NOMO-1 treated with dmso at 0.1 percent for 144 hours (cell line): ENCODE data around the gene SECTM1.
A peak's percentile ranks its signal among the peaks of the same experiment; 100 is the strongest.
"Not testable (repeated sequence)": the region's sequence is repeated elsewhere in the genome, so short reads cannot be mapped to it uniquely, and the experiment has no call there.

Experiments
- DNase-seq: peaks from one replicate; lab custom pipeline; 2025; ENCODE audit not compliant: unreplicated experiment; lab: John Stamatoyannopoulos, UW

The SECTM1 gene

GRCh38 chr17:82370471-82371332, 37.1 kb upstream of the SECTM1 start:
- DNase-seq = no peak

GRCh38 chr17:82369211-82369610, 35.6 kb upstream of the SECTM1 start:
- no peak for DNase-seq

- DNase-seq = peak; percentile 78
These were observed 34.4 kb upstream of the SECTM1 start for GRCh38 chr17:82367724-82368524.

GRCh38 chr17:82366749-82367148, 33.2 kb upstream of the SECTM1 start:
- DNase-seq = no peak

- no peak for DNase-seq
These were observed 32.2 kb upstream of the SECTM1 start for GRCh38 chr17:82365606-82366295.

GRCh38 chr17:82361885-82362633, 28.5 kb upstream of the SECTM1 start:
- no peak for DNase-seq

- not testable (repeated sequence) for DNase-seq
These were observed 26.0 kb upstream of the SECTM1 start for GRCh38 chr17:82359451-82360074.

GRCh38 chr17:82358465-82359350, 25.1 kb upstream of the SECTM1 start, which contains the start of gene TEX19:
Gene TEX19 (plus strand): TSS chr17:82359247. CDS start chr17:82362151, 2,904 bp downstream.
- DNase-seq = no peak

GRCh38 chr17:82357394-82357793, 23.8 kb upstream of the SECTM1 start:
- DNase-seq = no peak

- DNase-seq = no peak
These were observed 23.3 kb upstream of the SECTM1 start for GRCh38 chr17:82356845-82357355.

- no peak for DNase-seq
These were observed 22.3 kb upstream of the SECTM1 start for GRCh38 chr17:82355770-82356427.

- DNase-seq = no peak
These were observed 21.3 kb upstream of the SECTM1 start for GRCh38 chr17:82354804-82355308.

- DNase-seq = no peak
These were observed 19.9 kb upstream of the SECTM1 start for GRCh38 chr17:82353484-82353883.

- DNase-seq = peak; percentile 39
These were observed 18.3 kb upstream of the SECTM1 start for GRCh38 chr17:82351713-82352488.

GRCh38 chr17:82351254-82351712, 17.7 kb upstream of the SECTM1 start:
- DNase-seq = no peak

- no peak for DNase-seq
These were observed 16.8 kb upstream of the SECTM1 start for GRCh38 chr17:82350182-82351030.
